Liver (tissue), 3 donors: ENCODE results near the gene MAP2K7.

Experiments
- ATF3 ChIP-seq: IDR thresholded peaks from 2 replicates; pipeline ENCODE4 v1.6.1; 2016; ENCODE audit warnings: antibody characterized with exemption
- CTCF ChIP-seq: fragments of 150-350 bp; IDR thresholded peaks from 2 replicates; pipeline ENCODE4 v1.5.1; 2017; ENCODE audit warnings: improper control_type of control experiment, low read depth, low read length; ENCODE audit not compliant: missing input control
- FOXA1 ChIP-seq: IDR thresholded peaks from 2 replicates; pipeline ENCODE4 v1.6.1; 2016; ENCODE audit warnings: antibody characterized with exemption
- HNF4G ChIP-seq: IDR thresholded peaks from 2 replicates; pipeline ENCODE4 v1.6.1; 2016; ENCODE audit warnings: antibody characterized with exemption
- JUND ChIP-seq, 2 donors: IDR thresholded peaks; 2 replicates each; pipeline ENCODE4 v1.6.1; 2016; ENCODE audit warnings: antibody characterized with exemption in 2 of 2
- MAX ChIP-seq: IDR thresholded peaks from 2 replicates; pipeline ENCODE4 v1.6.1; 2016; ENCODE audit warnings: antibody characterized with exemption
- NR2F2 ChIP-seq: IDR thresholded peaks from 2 replicates; pipeline ENCODE4 v1.6.1; 2016; ENCODE audit warnings: antibody characterized with exemption
- RAD21 ChIP-seq, 2 donors: IDR thresholded peaks; 2 replicates each; pipeline ENCODE4 v1.6.1; 2016; ENCODE audit warnings: antibody characterized with exemption in 2 of 2, mild to moderate bottlenecking in 2 of 2
- REST ChIP-seq: IDR thresholded peaks from 2 replicates; pipeline ENCODE4 v1.6.1; 2016; ENCODE audit warnings: antibody characterized with exemption, mild to moderate bottlenecking
- SP1 ChIP-seq: IDR thresholded peaks from 2 replicates; pipeline ENCODE4 v1.6.1; 2018; ENCODE audit warnings: antibody characterized with exemption, mild to moderate bottlenecking
- TAF1 ChIP-seq: conservative IDR thresholded peaks from 2 replicates; pipeline ENCODE4 v1.6.1; 2016; ENCODE audit warnings: antibody characterized with exemption, mild to moderate bottlenecking
- YY1 ChIP-seq: IDR thresholded peaks from 2 replicates; pipeline ENCODE4 v1.6.1; 2016; ENCODE audit warnings: antibody characterized with exemption, mild to moderate bottlenecking
- donor health status: healthy.
- donor health status: healthy.

- TF ChIP-seq REST = no peak
- no peak for TF ChIP-seq CTCF
- no peak for TF ChIP-seq TAF1
- TF ChIP-seq NR2F2 = no peak
- TF ChIP-seq YY1 = no peak
- no peak for TF ChIP-seq SP1
- TF ChIP-seq RAD21 (IDR thresholded peaks at IDR 0.05) = no peak
- TF ChIP-seq MAX = no peak
- no peak for TF ChIP-seq JUND (IDR thresholded peaks at IDR 0.05)
- TF ChIP-seq FOXA1 = no peak
- no peak for TF ChIP-seq ATF3
- TF ChIP-seq HNF4G = no peak
Measured at GRCh38 chr19:7923295-7924191, 19.9 kb downstream of the MAP2K7 start.
